Measurements from ENCODE around the gene CGAS. TPM values are rescaled to one million over a fixed set of nuclear protein-coding genes. Genes with fewer than 3 reads are reported as not detected.

CGAS gene
- polyA plus RNA-seq, 1 donor from 2014 or later = 0.53 TPM

- Histone ChIP-seq H3K9me2 (ENCODE audit: insufficient read depth, low read length) (no peaks in the 10 kb centered on the region), H3K27me3 (ENCODE audit: insufficient read depth, low read depth, low read length) (peaks cover 13% of the 10 kb centered on the region), H3K27ac (ENCODE audit: low read length) (no peak overlapping the region), H3K9me3 (ENCODE audit: low read length) (peaks cover 2% of the 10 kb centered on the region), H3K4me3 (ENCODE audit: low read length) (peak overlapping the region; percentile 46), H3K9ac (ENCODE audit: low read length) (no peak overlapping the region), H3K36me3 (ENCODE audit: insufficient read depth, low read length) (no peaks in the 10 kb centered on the region), H2AFZ (ENCODE audit: low read depth, low read length) (no peak overlapping the region), H3K79me2 (replicated peaks; ENCODE audit: insufficient read depth, low read length) (no peaks in the 10 kb centered on the region), H3K4me2 (ENCODE audit: low read length) (no peak overlapping the region), H4K20me1 (ENCODE audit: insufficient read depth) (no peaks in the 10 kb centered on the region), H3F3A (ENCODE audit: insufficient read depth, low read length, poor library complexity, severe bottlenecking) (no peaks in the 10 kb centered on the region)
- TF ChIP-seq RAD21 (conservative IDR thresholded peaks at IDR 0.05) (no peak), POLR2AphosphoS5 (IDR thresholded peaks at IDR 0.05) (no peak), TAF1 (IDR thresholded peaks at IDR 0.05; ENCODE audit: low read depth) (no peak), REST (IDR thresholded peaks at IDR 0.05; ENCODE audit: borderline replicate concordance) (no peak), MXI1 (conservative IDR thresholded peaks at IDR 0.05; ENCODE audit: poor library complexity, severe bottlenecking) (no peak), EP300 (conservative IDR thresholded peaks at IDR 0.05; ENCODE audit: poor library complexity, severe bottlenecking) (no peak), SMC3 (conservative IDR thresholded peaks at IDR 0.05; ENCODE audit: poor library complexity) (no peak), EZH2 (IDR thresholded peaks at IDR 0.05; ENCODE audit: borderline replicate concordance, insufficient read depth, low read length, poor library complexity, severe bottlenecking) (no peak), CTCF (IDR thresholded peaks at IDR 0.05; ENCODE audit: poor library complexity, severe bottlenecking) (no peak)
Observed at GRCh38 chr6:73451223-73452106, 632 bp downstream of the CGAS start.

- Histone ChIP-seq H3K9me2 (ENCODE audit: insufficient read depth, low read length) (no peaks in the 10 kb centered on the region), H3K9ac (ENCODE audit: low read length) (no peak overlapping the region), H2AFZ (ENCODE audit: low read depth, low read length) (no peak overlapping the region), H3F3A (ENCODE audit: insufficient read depth, low read length, poor library complexity, severe bottlenecking) (no peaks in the 10 kb centered on the region), H3K27me3 (ENCODE audit: insufficient read depth, low read depth, low read length) (no peaks in the 10 kb centered on the region), H4K20me1 (ENCODE audit: insufficient read depth) (no peaks in the 10 kb centered on the region), H3K4me3 (ENCODE audit: low read length) (no peak overlapping the region), H3K27ac (ENCODE audit: low read length) (no peak overlapping the region), H3K36me3 (ENCODE audit: insufficient read depth, low read length) (no peaks in the 10 kb centered on the region), H3K4me2 (ENCODE audit: low read length) (no peak overlapping the region), H3K9me3 (ENCODE audit: low read length) (no peaks in the 10 kb centered on the region), H3K79me2 (replicated peaks; ENCODE audit: insufficient read depth, low read length) (no peaks in the 10 kb centered on the region)
- no peak for TF ChIP-seq REST (IDR thresholded peaks at IDR 0.05; ENCODE audit: borderline replicate concordance)
- no peak for TF ChIP-seq POLR2AphosphoS5 (IDR thresholded peaks at IDR 0.05)
- no peak for TF ChIP-seq RAD21 (conservative IDR thresholded peaks at IDR 0.05)
- no peak for TF ChIP-seq CTCF (IDR thresholded peaks at IDR 0.05; ENCODE audit: poor library complexity, severe bottlenecking)
- no peak for TF ChIP-seq EZH2 (IDR thresholded peaks at IDR 0.05; ENCODE audit: borderline replicate concordance, insufficient read depth, low read length, poor library complexity, severe bottlenecking)
- TF ChIP-seq EP300 (conservative IDR thresholded peaks at IDR 0.05; ENCODE audit: poor library complexity, severe bottlenecking) = no peak
- TF ChIP-seq TAF1 (IDR thresholded peaks at IDR 0.05; ENCODE audit: low read depth) = no peak
- no peak for TF ChIP-seq MXI1 (conservative IDR thresholded peaks at IDR 0.05; ENCODE audit: poor library complexity, severe bottlenecking)
- no peak for TF ChIP-seq SMC3 (conservative IDR thresholded peaks at IDR 0.05; ENCODE audit: poor library complexity)
Observed at GRCh38 chr6:73443555-73443954, 8.5 kb downstream of the CGAS start.
